ENCODE results near the gene CAP2. TPM values are rescaled to one million over a fixed set of nuclear protein-coding genes. Genes with fewer than 3 reads are reported as not detected.

Gene CAP2
- total and polyA plus RNA-seq, 2 experiments from 2014 or later: 6.7 to 9.1 TPM

GRCh38 chr6:17452096-17452495, 58.7 kb downstream of the CAP2 start (continued):
- TF ChIP-seq ZNF462 (CRISPR knock-in tag; IDR thresholded peaks at IDR 0.05): no peak

GRCh38 chr6:17454316-17455005, 61.1 kb downstream of the CAP2 start:
- no peaks in the 10 kb centered on the region for H3K27me3 Mint-ChIP-seq (ENCODE audit: insufficient read depth, low read depth, poor library complexity)
- H3K36me3 ChIP-seq (ENCODE audit: insufficient read depth): no peaks in the 10 kb centered on the region
- no peaks in the 10 kb centered on the region for H3K9me2 ChIP-seq (ENCODE audit: insufficient read depth)
- H3K4me3 ChIP-seq: no peak overlapping the region
- H2AFZ ChIP-seq: no peak overlapping the region
- no peak overlapping the region for H3K4me2 ChIP-seq
- no peaks in the 10 kb centered on the region for H3F3A ChIP-seq (replicated peaks; ENCODE audit: low read depth)
- no peak overlapping the region; the same call in 1 of the 2 replicates for H3K27ac ChIP-seq (ENCODE audit: low read depth)
- H3K9me3 Mint-ChIP-seq: no peaks in the 10 kb centered on the region
- H4K20me1 ChIP-seq (replicated peaks; ENCODE audit: insufficient read depth): no peaks in the 10 kb centered on the region
- no peaks in the 10 kb centered on the region for H3K27me3 ChIP-seq (ENCODE audit: insufficient read depth)
- no peaks in the 10 kb centered on the region for H3K79me2 ChIP-seq (replicated peaks; ENCODE audit: insufficient read depth)
- DNase-seq (ENCODE audit: low spot score) (no peak), ATAC-seq (no peak; the same call in 2 of the 3 replicates)
- H3K4me3 Mint-ChIP-seq: no peak overlapping the region
- 0 out of 2 replicates have a peak, but pooled peaks cover 6% of the 10 kb centered on the region for H3K4me1 ChIP-seq (ENCODE audit: insufficient read depth)
- peaks cover 11% of the 10 kb centered on the region; the same call in 2 of the 3 replicates for H3K4me1 Mint-ChIP-seq
- H3K36me3 Mint-ChIP-seq (ENCODE audit: low read depth): no peaks in the 10 kb centered on the region; the same call in 2 of the 3 replicates
- H3K27ac Mint-ChIP-seq: no peak overlapping the region
- TF ChIP-seq CTCF (conservative IDR thresholded peaks at IDR 0.05; ENCODE audit: low read depth in 2 of 2) (no peak), REST (IDR thresholded peaks at IDR 0.05; ENCODE audit: unreplicated experiment) (no peak), EZH2 (IDR thresholded peaks at IDR 0.05; ENCODE audit: low read depth, unreplicated experiment) (no peak), POLR2AphosphoS5 (IDR thresholded peaks at IDR 0.05; ENCODE audit: low read depth) (no peak), ETS1 (IDR thresholded peaks at IDR 0.05) (no peak), ZNF114 (CRISPR knock-in tag; IDR thresholded peaks at IDR 0.05) (no peak), STAT1 (IDR thresholded peaks at IDR 0.05; ENCODE audit: unreplicated experiment) (no peak), JUNB (IDR thresholded peaks at IDR 0.05; ENCODE audit: unreplicated experiment) (no peak)

All from GM23338 (cell line).